H1 (cell line): ENCODE data around the gene IQCK. TPM values are rescaled to one million over a fixed set of nuclear protein-coding genes. Genes with fewer than 3 reads are reported as not detected.

Source experiments
- GABPA ChIP-seq: IDR thresholded peaks from 2 replicates; pipeline ENCODE4 v1.6.1; 2011; ENCODE audit warnings: mild to moderate bottlenecking, low read length, moderate library complexity, borderline replicate concordance; ENCODE audit not compliant: insufficient read depth
- RBBP5 ChIP-seq: IDR thresholded peaks from 2 replicates; pipeline ENCODE4 v1.7.1; 2012; ENCODE audit warnings: low read depth, mild to moderate bottlenecking, inconsistent platforms, low read length, moderate library complexity, borderline replicate concordance
- polyA plus RNA-seq, 7 experiments: library from polyadenylated mRNA; depleted of rRNA in 3 of 7; stranded (reverse) in 5 of 7; unstranded in 2 of 7; fragments of >200 nt in 5 of 7; fragments of 200-250 nt in 2 of 7; gene quantifications; 1 replicate in 5 of 7; 2 replicates in 1 of 7; 4 replicates in 1 of 7; pipeline versions ENCODE4 v1.2.1 to v1.2.3, GENCODE V29; 2011 to 2013; ENCODE audit warnings: missing spikeins in 2 of 7, mixed read lengths in 2 of 7
- total RNA-seq: library from RNA; stranded (reverse); fragmentation: NEBNext Ultra II Directional; extraction: Animal tissue kit (Norgen Biotek cat#: 25700); gene quantifications from 2 replicates; pipeline ENCODE4 v1.2.1, GENCODE V29; 2021

IQCK gene
- total and polyA plus RNA-seq, 2 of the 8 experiments (the other 6 are each of a cell fraction or from before 2014, with no cell fraction given), result 6.2 to 9.3 TPM

DNA sequence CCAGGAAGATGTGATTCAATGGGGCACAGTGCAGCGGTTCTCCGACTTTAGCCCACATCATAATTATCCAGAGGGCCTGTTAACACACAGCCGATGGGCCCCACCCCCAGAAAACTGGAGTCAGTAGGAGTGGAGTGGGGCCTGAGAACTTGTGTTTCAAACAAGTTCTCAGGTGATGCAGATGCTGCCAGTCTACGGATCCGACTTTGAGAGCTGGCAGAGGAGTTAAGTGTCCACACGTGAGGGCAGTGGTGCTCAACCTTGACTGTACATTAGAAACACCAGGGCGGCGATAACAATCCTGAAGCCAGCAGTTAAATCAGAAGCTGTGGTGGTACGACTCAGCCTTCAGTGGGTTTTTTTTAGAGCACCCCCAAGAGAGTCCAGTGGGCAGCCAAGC lies 91.6 kb downstream of the IQCK start (continued):
- TF ChIP-seq GABPA (no peak), RBBP5 (no peak)
- TF ChIP-seq, all 59 proteins: peak for 0
